ENCODE data around the gene MED6.

DNA sequence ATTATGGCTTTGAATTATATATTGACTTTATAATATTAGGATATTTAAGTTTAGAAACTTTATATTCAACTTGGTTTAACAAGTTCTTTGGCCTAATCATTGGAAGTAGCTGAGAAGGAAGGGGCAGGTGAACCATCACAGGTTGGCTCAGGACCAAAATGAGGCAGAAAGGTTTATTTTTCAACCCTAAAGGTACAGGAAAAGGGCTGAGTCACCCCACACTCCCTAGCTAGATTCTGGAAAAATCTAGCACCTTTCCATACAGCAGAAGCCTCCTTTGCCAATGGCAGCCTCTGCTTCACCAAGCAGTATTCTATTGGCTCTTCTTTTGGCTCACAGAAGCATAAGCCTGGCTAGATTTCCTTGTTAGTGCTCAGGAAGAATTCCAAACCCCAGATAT, 19.3 kb upstream of the MED6 start:
- TF ChIP-seq ZBTB1 (CRISPR knock-in tag; IDR thresholded peaks at IDR 0.05; ENCODE audit: borderline replicate concordance) = no peak
- TF ChIP-seq IKZF5 (CRISPR knock-in tag; IDR thresholded peaks at IDR 0.05) = no peak
- TF ChIP-seq NONO (IDR thresholded peaks at IDR 0.05) = no peak
- no peak for TF ChIP-seq NONO (CRISPR knock-in tag; conservative IDR thresholded peaks at IDR 0.05)
- no peak for TF ChIP-seq EZH2 (conservative IDR thresholded peaks at IDR 0.05; ENCODE audit: low read depth, low read length)
- no peak for TF ChIP-seq ELF4 (CRISPR knock-in tag; IDR thresholded peaks at IDR 0.05; ENCODE audit: borderline replicate concordance)
- no peak for TF ChIP-seq ZNF703 (CRISPR knock-in tag; IDR thresholded peaks at IDR 0.05; ENCODE audit: borderline replicate concordance)
- TF ChIP-seq HDAC6 (IDR thresholded peaks at IDR 0.05; ENCODE audit: low read depth, low read length) = no peak
- no peak for TF ChIP-seq ZNF382 (CRISPR knock-in tag; IDR thresholded peaks at IDR 0.05; ENCODE audit: borderline replicate concordance)
- TF ChIP-seq, protein P1, sequence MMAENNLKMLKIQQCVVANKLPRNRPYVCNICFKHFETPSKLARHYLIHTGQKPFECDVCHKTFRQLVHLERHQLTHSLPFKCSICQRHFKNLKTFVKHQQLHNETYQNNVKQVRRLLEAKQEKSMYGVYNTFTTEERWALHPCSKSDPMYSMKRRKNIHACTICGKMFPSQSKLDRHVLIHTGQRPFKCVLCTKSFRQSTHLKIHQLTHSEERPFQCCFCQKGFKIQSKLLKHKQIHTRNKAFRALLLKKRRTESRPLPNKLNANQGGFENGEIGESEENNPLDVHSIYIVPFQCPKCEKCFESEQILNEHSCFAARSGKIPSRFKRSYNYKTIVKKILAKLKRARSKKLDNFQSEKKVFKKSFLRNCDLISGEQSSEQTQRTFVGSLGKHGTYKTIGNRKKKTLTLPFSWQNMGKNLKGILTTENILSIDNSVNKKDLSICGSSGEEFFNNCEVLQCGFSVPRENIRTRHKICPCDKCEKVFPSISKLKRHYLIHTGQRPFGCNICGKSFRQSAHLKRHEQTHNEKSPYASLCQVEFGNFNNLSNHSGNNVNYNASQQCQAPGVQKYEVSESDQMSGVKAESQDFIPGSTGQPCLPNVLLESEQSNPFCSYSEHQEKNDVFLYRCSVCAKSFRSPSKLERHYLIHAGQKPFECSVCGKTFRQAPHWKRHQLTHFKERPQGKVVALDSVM (CRISPR knock-in tag; IDR thresholded peaks at IDR 0.05) = no peak
- TF ChIP-seq SNRNP70 (IDR thresholded peaks at IDR 0.05; ENCODE audit: low read depth, low read length) = no peak
- TF ChIP-seq, protein P2, sequence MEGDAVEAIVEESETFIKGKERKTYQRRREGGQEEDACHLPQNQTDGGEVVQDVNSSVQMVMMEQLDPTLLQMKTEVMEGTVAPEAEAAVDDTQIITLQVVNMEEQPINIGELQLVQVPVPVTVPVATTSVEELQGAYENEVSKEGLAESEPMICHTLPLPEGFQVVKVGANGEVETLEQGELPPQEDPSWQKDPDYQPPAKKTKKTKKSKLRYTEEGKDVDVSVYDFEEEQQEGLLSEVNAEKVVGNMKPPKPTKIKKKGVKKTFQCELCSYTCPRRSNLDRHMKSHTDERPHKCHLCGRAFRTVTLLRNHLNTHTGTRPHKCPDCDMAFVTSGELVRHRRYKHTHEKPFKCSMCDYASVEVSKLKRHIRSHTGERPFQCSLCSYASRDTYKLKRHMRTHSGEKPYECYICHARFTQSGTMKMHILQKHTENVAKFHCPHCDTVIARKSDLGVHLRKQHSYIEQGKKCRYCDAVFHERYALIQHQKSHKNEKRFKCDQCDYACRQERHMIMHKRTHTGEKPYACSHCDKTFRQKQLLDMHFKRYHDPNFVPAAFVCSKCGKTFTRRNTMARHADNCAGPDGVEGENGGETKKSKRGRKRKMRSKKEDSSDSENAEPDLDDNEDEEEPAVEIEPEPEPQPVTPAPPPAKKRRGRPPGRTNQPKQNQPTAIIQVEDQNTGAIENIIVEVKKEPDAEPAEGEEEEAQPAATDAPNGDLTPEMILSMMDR (CRISPR knock-in tag; IDR thresholded peaks at IDR 0.05) = no peak

All from HepG2 (cell line).